ENCODE results near the gene SH2D1B. TPM values are rescaled to one million over a fixed set of nuclear protein-coding genes. Genes with fewer than 3 reads are reported as not detected.

SH2D1B gene
- total and polyA plus RNA-seq, 7 donors, result 0.60 to 2.3 (median 0.92) TPM; not detected in 4

GRCh38 chr1:162407539-162407938 lies 4.4 kb downstream of the SH2D1B start:
- H3K4me1 ChIP-seq, result no peaks in the 10 kb centered on the region
- 94 to 96% methylated on average over 1 of the region's 1 CpG for WGBS, 2 donors
- no peak for TF ChIP-seq POLR2AphosphoS5 (IDR thresholded peaks at IDR 0.05)
- no peak for TF ChIP-seq EP300 (IDR thresholded peaks at IDR 0.05)
- TF ChIP-seq CTCF (IDR thresholded peaks at IDR 0.05), result no peak
- TF ChIP-seq POLR2A (IDR thresholded peaks at IDR 0.05), result no peak
- H3K27ac ChIP-seq, result no peak overlapping the region
- intact Hi-C loops (cut with DNase I), result no loop called here
- no peaks in the 10 kb centered on the region for H3K27me3 ChIP-seq
- no peaks in the 10 kb centered on the region for H3K9me3 ChIP-seq
- DNase-seq, result no peak
- no peaks in the 10 kb centered on the region for H3K36me3 ChIP-seq
- no peak overlapping the region for H3K4me3 ChIP-seq

DNA sequence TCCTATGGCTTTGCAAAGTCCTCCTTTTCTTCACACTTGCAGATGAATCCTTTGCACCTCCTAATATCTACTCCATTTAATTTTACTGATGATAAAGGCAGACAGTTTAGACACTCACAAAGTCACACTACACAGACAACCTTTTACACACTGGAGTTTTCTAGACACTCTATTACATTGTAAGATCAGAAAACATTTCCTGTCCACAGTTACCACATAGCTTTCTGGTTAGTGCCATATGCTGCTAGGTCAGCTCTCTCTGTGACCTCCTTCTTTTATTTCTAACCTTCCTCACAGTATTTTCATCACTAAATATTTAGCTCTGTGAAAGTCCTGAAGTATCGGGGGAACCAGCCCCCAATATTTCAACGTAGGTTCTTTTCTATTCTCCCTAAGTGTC lies 5.1 kb downstream of the SH2D1B start:
- DNase-seq, result no peak
- H3K36me3 ChIP-seq, result no peaks in the 10 kb centered on the region
- no peaks in the 10 kb centered on the region for H3K9me3 ChIP-seq
- H3K4me3 ChIP-seq, result no peak overlapping the region
- H3K27ac ChIP-seq, result no peak overlapping the region
- H3K27me3 ChIP-seq, result no peaks in the 10 kb centered on the region
- TF ChIP-seq EP300 (IDR thresholded peaks at IDR 0.05), result no peak
- no peak for TF ChIP-seq CTCF (IDR thresholded peaks at IDR 0.05)
- TF ChIP-seq POLR2A (IDR thresholded peaks at IDR 0.05), result no peak
- TF ChIP-seq POLR2AphosphoS5 (IDR thresholded peaks at IDR 0.05), result no peak
- H3K4me1 ChIP-seq, result no peaks in the 10 kb centered on the region
- intact Hi-C loops (cut with DNase I), result no loop called here
- 93 to 96% methylated on average over 2 of the region's 2 CpGs for WGBS, 2 donors

- Histone ChIP-seq H3K27ac (no peak overlapping the region), H3K9me3 (no peaks in the 10 kb centered on the region), H3K4me1 (no peaks in the 10 kb centered on the region), H3K27me3 (no peaks in the 10 kb centered on the region), H3K36me3 (no peaks in the 10 kb centered on the region), H3K4me3 (no peak overlapping the region)
- WGBS, 2 donors, result 65 to 70% methylated on average over 5 of the region's 5 CpGs
- no peak for TF ChIP-seq CTCF (IDR thresholded peaks at IDR 0.05)
- no peak for TF ChIP-seq POLR2A (IDR thresholded peaks at IDR 0.05)
- intact Hi-C loops (cut with DNase I), result no loop called here
- no peak for DNase-seq
These were observed 6.1 kb downstream of the SH2D1B start for GRCh38 chr1:162405800-162406199.

- TF ChIP-seq POLR2AphosphoS5 (IDR thresholded peaks at IDR 0.05) (no peak), CTCF (IDR thresholded peaks at IDR 0.05) (no peak), POLR2A (IDR thresholded peaks at IDR 0.05) (no peak), EP300 (IDR thresholded peaks at IDR 0.05) (no peak)
- no peaks in the 10 kb centered on the region for H3K36me3 ChIP-seq
- 80 to 83% methylated on average over 5 of the region's 5 CpGs for WGBS, 2 donors
- no peak overlapping the region for H3K4me3 ChIP-seq
- DNase-seq, result no peak
- no peaks in the 10 kb centered on the region for H3K9me3 ChIP-seq
- peaks cover 0 to 4% (median 0%) of the 10 kb centered on the region in 3 donors for H3K27me3 ChIP-seq
- intact Hi-C loops (cut with DNase I), result no loop called here
- no peak overlapping the region for H3K27ac ChIP-seq
- no peaks in the 10 kb centered on the region for H3K4me1 ChIP-seq
These were observed 7.3 kb downstream of the SH2D1B start for GRCh38 chr1:162404550-162405160.

DNA sequence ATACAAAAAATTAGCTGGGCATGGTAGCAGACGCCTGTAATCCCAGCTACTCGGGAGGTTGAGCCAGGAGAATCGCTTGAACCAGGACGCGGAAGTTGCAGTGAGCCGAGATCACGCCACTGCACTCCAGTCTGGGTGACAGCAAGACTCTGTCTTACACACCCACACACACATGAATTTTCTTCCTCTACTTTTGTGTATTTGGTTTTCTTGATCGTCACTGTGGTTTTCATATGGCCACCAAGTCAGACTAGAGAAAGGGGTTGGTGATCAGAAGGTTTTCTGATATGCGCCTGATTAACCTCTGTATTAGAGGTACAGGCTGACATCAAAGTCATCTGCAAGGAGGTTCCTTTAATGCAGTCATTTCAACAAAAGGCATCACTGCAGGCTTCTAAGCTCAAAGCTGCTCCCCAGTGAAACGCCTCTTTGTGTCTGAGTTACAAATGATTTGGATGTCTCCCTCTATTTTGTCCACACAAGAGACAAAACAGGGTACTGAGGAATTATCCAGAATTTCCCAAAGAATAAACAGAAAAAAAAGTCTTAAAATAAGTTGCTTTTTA lies 11.1 kb downstream of the SH2D1B start:
- Histone ChIP-seq H3K27ac (no peak overlapping the region), H3K4me1 (no peaks in the 10 kb centered on the region), H3K36me3 (no peaks in the 10 kb centered on the region), H3K27me3 (peaks cover 0 to 8% (median 0%) of the 10 kb centered on the region in 3 donors), H3K4me3 (no peak overlapping the region), H3K9me3 (no peaks in the 10 kb centered on the region)
- 92 to 93% methylated on average over 10 of the region's 10 CpGs for WGBS, 2 donors
- TF ChIP-seq CTCF (IDR thresholded peaks at IDR 0.05), result no peak
- no peak for DNase-seq
- intact Hi-C loops (cut with DNase I), result no loop called here
